HepG2 (cell line): ENCODE data around the gene IFI30. TPM values are rescaled to one million over a fixed set of nuclear protein-coding genes. Genes with fewer than 3 reads are reported as not detected.

Experiments used
- EED ChIP-seq: sonication (generic); formaldehyde crosslinking; IDR thresholded peaks from 2 replicates; pipeline ENCODE4 v1.5.0; 2020; ENCODE audit warnings: mild to moderate bottlenecking, missing genetic modification reagents
- ERF ChIP-seq: IDR thresholded peaks from 2 replicates; pipeline ENCODE4 v1.6.1; 2018; ENCODE audit warnings: missing biosample characterization, missing genetic modification reagents
- FLYWCH1 ChIP-seq: sonication (generic); formaldehyde crosslinking; IDR thresholded peaks from 2 replicates; pipeline ENCODE4 v1.8.1; 2023; ENCODE audit warnings: mild to moderate bottlenecking, missing genetic modification reagents
- GZF1 ChIP-seq: sonication (generic); formaldehyde crosslinking; IDR thresholded peaks from 2 replicates; pipeline ENCODE4 v1.5.1; 2020; ENCODE audit warnings: mild to moderate bottlenecking, missing genetic modification reagents
- MTA1 ChIP-seq: sonication (generic); formaldehyde crosslinking; IDR thresholded peaks from 2 replicates; pipeline ENCODE4 v1.4.0; 2020; ENCODE audit warnings: missing genetic modification reagents, mild to moderate bottlenecking, borderline replicate concordance
- PAWR ChIP-seq: sonication (generic); formaldehyde crosslinking; IDR thresholded peaks from 2 replicates; pipeline ENCODE4 v1.4.0; 2020; ENCODE audit warnings: missing genetic modification reagents, mild to moderate bottlenecking, borderline replicate concordance
- RARG ChIP-seq: sonication (generic); formaldehyde crosslinking; IDR thresholded peaks from 2 replicates; pipeline ENCODE4 v1.4.0; 2020; ENCODE audit warnings: low read depth, mild to moderate bottlenecking, missing genetic modification reagents
- RBFOX2 ChIP-seq: fragments of 200-400 bp; formaldehyde crosslinking; IDR thresholded peaks from 2 replicates; pipeline ENCODE4 v1.6.1; 2017; ENCODE audit warnings: low read depth, mild to moderate bottlenecking, low read length
- SMYD3 ChIP-seq: sonication (generic); formaldehyde crosslinking; IDR thresholded peaks from 2 replicates; pipeline ENCODE4 v1.8.1; 2023; ENCODE audit warnings: mild to moderate bottlenecking, missing genetic modification reagents
- XBP1 ChIP-seq: sonication (generic); formaldehyde crosslinking; IDR thresholded peaks from 2 replicates; pipeline ENCODE4 v1.5.0; 2020; ENCODE audit warnings: missing genetic modification reagents
- YY1 ChIP-seq: IDR thresholded peaks from 2 replicates; pipeline ENCODE4 v1.6.1; 2011; ENCODE audit warnings: low read length, low read depth, moderate library complexity, mild to moderate bottlenecking; ENCODE audit not compliant: insufficient read depth, insufficient replicate concordance
- ZNF281 ChIP-seq: sonication (generic); formaldehyde crosslinking; IDR thresholded peaks from 2 replicates; pipeline ENCODE4 v1.4.0; 2020; ENCODE audit warnings: missing genetic modification reagents, borderline replicate concordance
- ZNF614 ChIP-seq: IDR thresholded peaks from 2 replicates; pipeline ENCODE4 v1.6.1; 2018; ENCODE audit warnings: missing biosample characterization, missing genetic modification reagents, inconsistent platforms, borderline replicate concordance
- ZNF639 ChIP-seq: conservative IDR thresholded peaks from 2 replicates; pipeline ENCODE4 v1.6.1; 2018; ENCODE audit warnings: missing genetic modification reagents
- ZSCAN29 ChIP-seq: sonication (generic); formaldehyde crosslinking; conservative IDR thresholded peaks from 2 replicates; pipeline ENCODE4 v1.4.0; 2020; ENCODE audit warnings: mild to moderate bottlenecking, missing genetic modification reagents
- ZSCAN9 ChIP-seq: IDR thresholded peaks from 2 replicates; pipeline ENCODE4 v1.6.1; 2016; ENCODE audit warnings: borderline replicate concordance
- polyA plus RNA-seq, 8 experiments: library from polyadenylated mRNA; depleted of rRNA in 3 of 8; stranded (reverse) in 7 of 8; unstranded in 1 of 8; fragments of >200 nt; fragmentation: Illumina TruSeq in 4 of 8; extraction: Trizol in 4 of 8; gene quantifications; 2 replicates each; pipeline versions ENCODE4 v1.2.1 to v1.2.3, GENCODE V29; 2011 to 2016; ENCODE audit warnings: low read depth in 4 of 8, missing spikeins in 1 of 8, mixed read lengths in 1 of 8; ENCODE audit not compliant: insufficient read depth in 1 of 8
- total RNA-seq, 5 experiments: library from RNA; depleted of rRNA; stranded (reverse); fragments of >200 nt; fragmentation: Illumina TruSeq; extraction: Trizol; gene quantifications; 2 replicates each; pipeline ENCODE4 v1.2.3, GENCODE V29; 2016; ENCODE audit warnings: low read depth in 1 of 5
- TF ChIP-seq, protein P1 (sequence below): sonication (generic); formaldehyde crosslinking; IDR thresholded peaks from 2 replicates; pipeline ENCODE4 v1.8.1; 2023; ENCODE audit warnings: mild to moderate bottlenecking, missing genetic modification reagents
- TF ChIP-seq, protein P2 (sequence below): sonication (generic); formaldehyde crosslinking; IDR thresholded peaks from 2 replicates; pipeline ENCODE4 v1.4.0; 2020; ENCODE audit warnings: mild to moderate bottlenecking, missing genetic modification reagents, borderline replicate concordance

The IFI30 gene
- total and polyA plus RNA-seq, 2 of the 13 experiments (the other 11 are each of a cell fraction or from before 2014, with no cell fraction given): 25.0 to 79.4 TPM

- TF ChIP-seq ZNF281 (CRISPR knock-in tag) (peak; percentile 60; the same call in 1 of the 2 replicates), ZSCAN9 (0 out of 2 replicates have a peak, but pooled peaks have one; percentile 23), SMYD3 (CRISPR knock-in tag) (no peak), ZNF614 (peak; percentile 75; the same call in 1 of the 2 replicates), ZNF639 (CRISPR knock-in tag) (0 out of 2 replicates have a peak, but pooled peaks have one; percentile 35), PAWR (CRISPR knock-in tag) (0 out of 2 replicates have a peak, but pooled peaks have one; percentile 33), GZF1 (CRISPR knock-in tag) (no peak), MTA1 (CRISPR knock-in tag) (0 out of 2 replicates have a peak, but pooled peaks have one; percentile 58), XBP1 (CRISPR knock-in tag) (no peak), ZSCAN29 (CRISPR knock-in tag) (peak; percentile 73; the same call in 1 of the 2 replicates), RBFOX2 (peak; percentile 81), RARG (CRISPR knock-in tag) (0 out of 2 replicates have a peak, but pooled peaks have one; percentile 56), YY1 (peak; percentile 17), EED (CRISPR knock-in tag) (peak; percentile 76; the same call in 1 of the 2 replicates), FLYWCH1 (CRISPR knock-in tag) (no peak), ERF (CRISPR knock-in tag) (0 out of 2 replicates have a peak, but pooled peaks have one; percentile 42)
- TF ChIP-seq, protein P1, sequence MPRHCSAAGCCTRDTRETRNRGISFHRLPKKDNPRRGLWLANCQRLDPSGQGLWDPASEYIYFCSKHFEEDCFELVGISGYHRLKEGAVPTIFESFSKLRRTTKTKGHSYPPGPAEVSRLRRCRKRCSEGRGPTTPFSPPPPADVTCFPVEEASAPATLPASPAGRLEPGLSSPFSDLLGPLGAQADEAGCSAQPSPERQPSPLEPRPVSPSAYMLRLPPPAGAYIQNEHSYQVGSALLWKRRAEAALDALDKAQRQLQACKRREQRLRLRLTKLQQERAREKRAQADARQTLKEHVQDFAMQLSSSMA (CRISPR knock-in tag): no peak
- TF ChIP-seq, protein P2, sequence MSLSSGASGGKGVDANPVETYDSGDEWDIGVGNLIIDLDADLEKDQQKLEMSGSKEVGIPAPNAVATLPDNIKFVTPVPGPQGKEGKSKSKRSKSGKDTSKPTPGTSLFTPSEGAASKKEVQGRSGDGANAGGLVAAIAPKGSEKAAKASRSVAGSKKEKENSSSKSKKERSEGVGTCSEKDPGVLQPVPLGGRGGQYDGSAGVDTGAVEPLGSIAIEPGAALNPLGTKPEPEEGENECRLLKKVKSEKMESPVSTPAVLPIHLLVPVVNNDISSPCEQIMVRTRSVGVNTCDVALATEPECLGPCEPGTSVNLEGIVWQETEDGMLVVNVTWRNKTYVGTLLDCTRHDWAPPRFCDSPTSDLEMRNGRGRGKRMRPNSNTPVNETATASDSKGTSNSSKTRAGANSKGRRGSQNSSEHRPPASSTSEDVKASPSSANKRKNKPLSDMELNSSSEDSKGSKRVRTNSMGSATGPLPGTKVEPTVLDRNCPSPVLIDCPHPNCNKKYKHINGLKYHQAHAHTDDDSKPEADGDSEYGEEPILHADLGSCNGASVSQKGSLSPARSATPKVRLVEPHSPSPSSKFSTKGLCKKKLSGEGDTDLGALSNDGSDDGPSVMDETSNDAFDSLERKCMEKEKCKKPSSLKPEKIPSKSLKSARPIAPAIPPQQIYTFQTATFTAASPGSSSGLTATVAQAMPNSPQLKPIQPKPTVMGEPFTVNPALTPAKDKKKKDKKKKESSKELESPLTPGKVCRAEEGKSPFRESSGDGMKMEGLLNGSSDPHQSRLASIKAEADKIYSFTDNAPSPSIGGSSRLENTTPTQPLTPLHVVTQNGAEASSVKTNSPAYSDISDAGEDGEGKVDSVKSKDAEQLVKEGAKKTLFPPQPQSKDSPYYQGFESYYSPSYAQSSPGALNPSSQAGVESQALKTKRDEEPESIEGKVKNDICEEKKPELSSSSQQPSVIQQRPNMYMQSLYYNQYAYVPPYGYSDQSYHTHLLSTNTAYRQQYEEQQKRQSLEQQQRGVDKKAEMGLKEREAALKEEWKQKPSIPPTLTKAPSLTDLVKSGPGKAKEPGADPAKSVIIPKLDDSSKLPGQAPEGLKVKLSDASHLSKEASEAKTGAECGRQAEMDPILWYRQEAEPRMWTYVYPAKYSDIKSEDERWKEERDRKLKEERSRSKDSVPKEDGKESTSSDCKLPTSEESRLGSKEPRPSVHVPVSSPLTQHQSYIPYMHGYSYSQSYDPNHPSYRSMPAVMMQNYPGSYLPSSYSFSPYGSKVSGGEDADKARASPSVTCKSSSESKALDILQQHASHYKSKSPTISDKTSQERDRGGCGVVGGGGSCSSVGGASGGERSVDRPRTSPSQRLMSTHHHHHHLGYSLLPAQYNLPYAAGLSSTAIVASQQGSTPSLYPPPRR: peak; percentile 16; the same call in 1 of the 2 replicates
Measured at GRCh38 chr19:18173572-18174288, at the start of gene IFI30 (continued).
